ENCODE results near the gene DHX16.

- no peak for TF ChIP-seq CTCF (IDR thresholded peaks at IDR 0.05; ENCODE audit: low read length)
- TF ChIP-seq EZH2 (optimal IDR thresholded peaks at IDR 0.05; ENCODE audit: low read depth, low read length): no peak
Measured at GRCh38 chr6:30618270-30618797, 54.5 kb downstream of the DHX16 start.
